Activated naive CD8-positive, alpha-beta T cell treated with anti-CD3 and anti-CD28 coated beads, Interleukin-2, amount 10 ng/mL, durations not matched to agents 7 days and 5 days (primary cell): ENCODE data around the gene TEAD3. TPM values are rescaled to one million over a fixed set of nuclear protein-coding genes. Genes with fewer than 3 reads are reported as not detected.
A peak's percentile ranks its signal among the peaks of the same experiment; 100 is the strongest.
"Not testable (repeated sequence)": the region's sequence is repeated elsewhere in the genome, so short reads cannot be mapped to it uniquely, and the experiment has no call there.

Experiments used
- ATAC-seq: fragments of 150-1000 bp; cut with Tn5 transposase; one replicate; pipeline ENCODE4 v1.10.0; 2021; ENCODE audit warnings: low read depth, moderate library complexity
- POLR2A ChIA-PET: fragments of 350-600 bp; sonication (Branson Sonifier 250); formaldehyde crosslinking; loops from one replicate; lab custom pipeline; 2021; ENCODE audit warnings: antibody characterized with exemption; lab: Charles Lee
- DNase-seq: peaks from one replicate; pipeline ENCODE4 v3.0.0; 2021
- H3K27ac Mint-ChIP-seq: one replicate; pipeline ENCODE4 v1.8.0; 2022; ENCODE audit warnings: mild to moderate bottlenecking, mixed read lengths
- H3K27me3 Mint-ChIP-seq: one replicate; pipeline ENCODE4 v1.8.0; 2022; ENCODE audit warnings: mild to moderate bottlenecking, moderate library complexity, mixed read lengths
- H3K36me3 Mint-ChIP-seq: one replicate; pipeline ENCODE4 v1.8.0; 2021; ENCODE audit warnings: mild to moderate bottlenecking, mixed read lengths
- H3K4me1 Mint-ChIP-seq: one replicate; pipeline ENCODE4 v1.8.0; 2021; ENCODE audit warnings: mixed read lengths
- H3K4me3 Mint-ChIP-seq: one replicate; pipeline ENCODE4 v1.8.0; 2022; ENCODE audit warnings: mild to moderate bottlenecking, moderate library complexity, mixed read lengths
- H3K9me3 Mint-ChIP-seq: one replicate; pipeline ENCODE4 v1.8.0; 2021; ENCODE audit warnings: mixed read lengths
- total RNA-seq, 2 experiments: library from RNA; stranded (reverse); gene quantifications; one replicate each; pipeline ENCODE4 v1.2.3, GENCODE V29; 2021

TEAD3 gene
- total RNA-seq, 2 experiments from 2014 or later: 0.19 to 0.43 TPM

DNA sequence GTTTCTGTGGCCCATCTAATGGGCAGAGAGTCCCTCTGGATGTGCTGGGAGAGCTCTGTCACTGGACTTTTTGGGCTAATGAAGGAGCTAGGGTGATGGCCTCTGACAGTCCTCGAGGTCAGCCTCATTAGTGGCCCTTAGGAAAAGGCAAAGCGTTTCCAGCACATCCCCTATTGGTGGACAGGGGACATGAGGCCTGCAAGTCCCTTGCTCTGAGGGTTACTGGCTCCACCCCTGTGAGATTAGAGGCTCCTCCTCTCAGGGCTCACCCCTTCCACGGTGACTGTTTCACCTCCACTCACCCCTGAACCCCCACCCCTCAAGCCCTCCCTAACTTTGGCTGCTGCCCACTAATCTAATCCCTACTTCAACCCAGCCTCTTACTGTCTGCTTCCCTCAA is 57.6 kb downstream of the TEAD3 start:
- DNase-seq (no peak), ATAC-seq (no peak)
- Mint-ChIP-seq H3K9me3 (no peaks in the 10 kb centered on the region), H3K27me3 (no peaks in the 10 kb centered on the region), H3K4me1 (peaks cover under 1% of the 10 kb centered on the region), H3K4me3 (no peak overlapping the region), H3K27ac (peak overlapping the region; percentile 21), H3K36me3 (no peaks in the 10 kb centered on the region)
- POLR2A ChIA-PET: no interaction called here

DNA sequence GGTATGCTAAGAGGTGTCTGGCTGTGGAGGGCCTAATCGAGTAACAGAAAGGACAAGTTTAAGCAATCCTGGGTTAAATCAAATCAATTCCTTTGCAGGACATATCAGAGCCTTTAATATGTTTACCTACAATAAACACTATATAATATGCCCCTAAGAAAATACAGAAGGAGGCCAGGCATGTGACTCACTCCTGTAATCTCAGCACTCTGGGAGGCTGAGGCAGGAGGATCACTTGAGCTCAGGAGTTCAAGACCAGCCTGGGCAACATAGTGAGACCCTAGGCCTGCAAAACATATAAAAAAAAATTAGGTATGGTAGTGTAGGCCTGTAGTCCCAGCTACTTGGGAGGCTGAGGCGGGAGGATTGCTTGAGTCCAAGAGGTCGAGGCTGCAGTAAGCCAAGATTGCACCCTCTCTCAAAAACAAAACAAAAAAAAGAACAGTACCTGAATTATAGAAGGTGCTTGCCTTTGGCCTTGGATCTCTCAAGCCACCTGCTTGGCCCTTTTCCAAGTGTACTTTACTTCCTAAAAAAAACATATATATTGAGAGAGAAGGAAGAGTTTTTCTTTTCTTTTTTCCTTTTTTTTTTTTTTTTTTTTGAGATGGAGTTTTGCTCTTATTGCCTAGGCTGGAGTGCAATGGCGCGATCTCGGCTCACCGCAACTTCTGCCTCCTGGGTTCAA is 58.4 kb downstream of the TEAD3 start:
- DNase-seq, H3K9me3 Mint-ChIP-seq, H3K4me1 Mint-ChIP-seq, H3K4me3 Mint-ChIP-seq, ATAC-seq, H3K36me3 Mint-ChIP-seq, POLR2A ChIA-PET, H3K27me3 Mint-ChIP-seq, H3K27ac Mint-ChIP-seq: not testable (repeated sequence)

DNA sequence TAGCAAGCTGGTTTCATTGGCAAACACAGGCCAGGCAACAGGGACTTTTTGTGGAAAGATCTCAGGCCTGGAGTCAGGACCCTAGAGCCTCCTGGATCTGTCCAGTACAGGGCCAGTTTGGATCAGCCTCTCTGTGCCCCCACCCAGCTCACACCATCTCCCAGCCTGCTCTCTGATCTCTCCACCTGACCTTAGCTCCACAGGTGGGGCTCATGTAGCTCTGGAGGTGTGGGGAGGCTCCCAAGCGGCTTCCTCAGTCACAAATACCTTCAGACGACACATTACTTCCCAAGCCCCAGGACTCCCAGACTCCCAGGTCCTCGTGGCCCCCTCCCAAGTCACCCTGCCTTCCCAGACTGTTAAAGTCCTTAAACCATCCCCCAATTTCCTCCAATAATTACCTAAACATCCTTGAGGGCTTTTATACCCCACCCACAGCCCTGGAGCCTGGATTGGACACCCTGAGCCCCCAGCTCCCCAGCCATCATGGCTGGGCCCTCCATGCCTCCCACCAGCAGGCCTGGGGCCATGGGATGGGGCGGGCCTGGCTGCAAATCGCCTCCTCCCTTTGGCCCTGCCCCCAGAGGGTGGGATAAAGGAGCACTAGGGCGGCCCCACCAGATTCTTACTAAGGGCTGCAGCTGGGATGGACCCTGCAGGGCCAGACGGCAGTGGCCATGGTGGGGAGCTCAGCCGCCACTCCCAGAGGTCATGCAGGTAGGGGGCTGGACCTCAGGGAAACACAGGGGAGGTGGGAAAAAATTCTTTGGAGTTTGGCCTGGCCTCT is 60.6 kb downstream of the TEAD3 start:
- ATAC-seq: no peak
- no peaks in the 10 kb centered on the region for H3K36me3 Mint-ChIP-seq
- no peak for DNase-seq
- no peak overlapping the region for H3K27ac Mint-ChIP-seq
- H3K27me3 Mint-ChIP-seq: no peaks in the 10 kb centered on the region
- H3K9me3 Mint-ChIP-seq: no peaks in the 10 kb centered on the region
- no peak overlapping the region for H3K4me3 Mint-ChIP-seq
- POLR2A ChIA-PET: interaction anchor here (1.2 to 1.6 kb wide), 2 partner anchors 15 to 17 kb away, joined by 4 to 5 read pairs; no protein-coding TSS in a partner anchor
- H3K4me1 Mint-ChIP-seq: no peaks in the 10 kb centered on the region

DNA sequence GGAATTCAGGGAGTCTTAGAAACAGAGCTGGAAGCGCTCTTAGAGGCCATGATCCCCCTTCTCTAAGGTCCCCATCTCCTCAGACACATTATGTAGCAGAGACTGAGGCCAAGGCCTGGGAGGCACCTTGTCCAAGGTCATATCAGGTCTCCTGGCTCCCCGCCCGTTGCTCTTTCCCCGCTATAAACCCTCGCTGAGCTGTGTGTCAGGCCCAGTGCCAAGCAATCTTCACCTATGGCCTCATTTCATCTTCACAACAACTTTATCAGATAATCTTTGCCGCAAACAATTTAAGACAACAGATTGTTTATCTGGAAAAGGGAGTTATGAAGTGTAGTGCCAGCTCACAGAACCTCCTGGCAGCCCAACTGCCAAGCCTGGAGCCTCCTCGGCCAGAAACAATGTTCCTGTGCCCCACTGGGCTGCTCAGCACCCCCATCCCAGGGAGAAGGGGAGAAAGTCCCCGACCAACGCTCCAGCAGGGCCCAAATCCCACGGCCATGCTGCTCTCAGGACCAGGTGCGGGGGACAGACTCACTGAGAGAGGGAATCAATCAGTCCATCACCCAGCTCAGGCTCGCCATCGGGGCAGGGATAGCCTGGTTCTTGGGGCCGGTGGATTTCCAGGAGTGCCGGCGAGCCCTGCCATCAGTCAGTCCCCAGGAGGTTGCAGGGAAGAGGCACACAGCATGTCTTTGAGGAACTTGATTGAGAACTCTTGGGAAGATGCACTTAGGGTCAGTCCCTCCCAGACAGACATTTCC is 61.6 kb downstream of the TEAD3 start:
- H3K4me1 Mint-ChIP-seq: no peaks in the 10 kb centered on the region
- peaks cover under 1% of the 10 kb centered on the region for H3K36me3 Mint-ChIP-seq
- H3K9me3 Mint-ChIP-seq: no peaks in the 10 kb centered on the region
- ATAC-seq (no peak), DNase-seq (no peak)
- H3K4me3 Mint-ChIP-seq: no peak overlapping the region
- H3K27ac Mint-ChIP-seq: no peak overlapping the region
- no peaks in the 10 kb centered on the region for H3K27me3 Mint-ChIP-seq
- POLR2A ChIA-PET: interaction anchor here (1.2 kb wide), 1 partner anchor 14 kb away, joined by 5 read pairs; no protein-coding TSS in a partner anchor

DNA sequence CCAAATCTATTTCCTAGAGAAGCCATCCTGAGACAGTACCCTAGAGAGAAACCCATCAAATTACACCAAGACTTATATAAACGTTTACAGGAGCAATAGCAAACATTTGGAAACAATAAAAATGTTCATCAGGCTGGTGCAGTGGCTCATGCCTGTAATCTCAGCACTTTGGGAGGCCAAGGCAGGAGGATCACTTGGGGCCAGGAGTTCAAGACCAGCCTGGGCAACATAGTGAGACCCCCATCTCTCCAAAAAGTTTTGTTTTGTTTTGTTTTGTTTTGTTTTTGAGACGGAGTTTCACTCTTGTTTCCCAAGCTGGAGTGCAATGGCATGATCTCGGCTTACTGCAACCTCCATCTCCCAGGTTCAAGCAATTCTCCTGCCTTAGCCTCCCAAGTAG is 64.2 kb downstream of the TEAD3 start:
- peaks cover 21% of the 10 kb centered on the region for H3K36me3 Mint-ChIP-seq
- POLR2A ChIA-PET, H3K4me3 Mint-ChIP-seq, H3K9me3 Mint-ChIP-seq, ATAC-seq, DNase-seq, H3K4me1 Mint-ChIP-seq, H3K27ac Mint-ChIP-seq, H3K27me3 Mint-ChIP-seq: not testable (repeated sequence)

DNA sequence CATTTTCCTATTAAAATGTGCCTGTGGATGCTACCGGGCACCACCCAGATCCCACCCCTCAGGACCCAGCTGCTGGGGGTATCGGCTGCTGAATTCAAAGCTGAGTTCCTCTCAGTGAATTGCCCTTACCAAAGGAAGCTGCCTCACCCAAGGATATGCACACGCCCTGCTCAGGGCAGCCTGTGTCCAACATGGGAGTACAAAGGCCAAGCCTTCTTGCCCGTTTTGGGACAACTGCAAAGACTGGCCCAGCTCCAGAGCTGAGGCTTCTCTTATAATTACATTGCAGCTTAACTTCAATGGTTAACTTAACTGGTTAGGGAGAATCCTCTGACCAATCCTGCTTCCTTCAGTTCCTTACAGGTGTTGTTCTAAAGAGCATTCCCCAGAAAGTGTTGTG is 64.6 kb downstream of the TEAD3 start:
- H3K36me3 Mint-ChIP-seq: peaks cover 23% of the 10 kb centered on the region
- H3K4me1 Mint-ChIP-seq: no peaks in the 10 kb centered on the region
- H3K27ac Mint-ChIP-seq: no peak overlapping the region
- no peak for DNase-seq
- no peak overlapping the region for H3K4me3 Mint-ChIP-seq
- ATAC-seq: no peak
- POLR2A ChIA-PET: interaction anchor here (0.6 kb wide), 1 partner anchor 357 kb away, joined by 4 read pairs; no protein-coding TSS in a partner anchor
- peaks cover 8% of the 10 kb centered on the region for H3K9me3 Mint-ChIP-seq
- H3K27me3 Mint-ChIP-seq: no peaks in the 10 kb centered on the region

DNA sequence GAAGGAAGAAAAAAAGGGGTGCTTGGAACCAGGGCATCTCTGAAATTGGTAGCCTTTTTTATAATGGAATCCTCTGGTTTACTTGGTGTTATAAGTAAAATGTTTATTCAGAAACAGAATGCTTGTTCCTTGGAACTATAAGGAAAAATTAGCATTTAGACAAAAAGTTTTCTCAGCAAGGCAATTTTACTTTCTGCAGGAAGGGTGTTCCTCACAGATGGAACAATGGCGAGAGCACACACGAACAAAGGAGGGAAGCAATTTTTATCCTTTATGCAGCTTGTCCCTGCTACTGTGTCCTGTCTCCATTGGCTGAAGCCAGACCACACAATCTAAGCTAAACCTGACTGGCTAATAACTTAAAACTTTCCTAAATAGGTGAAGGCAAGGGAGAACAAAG is 67.4 kb downstream of the TEAD3 start:
- H3K27me3 Mint-ChIP-seq: no peaks in the 10 kb centered on the region

DNA sequence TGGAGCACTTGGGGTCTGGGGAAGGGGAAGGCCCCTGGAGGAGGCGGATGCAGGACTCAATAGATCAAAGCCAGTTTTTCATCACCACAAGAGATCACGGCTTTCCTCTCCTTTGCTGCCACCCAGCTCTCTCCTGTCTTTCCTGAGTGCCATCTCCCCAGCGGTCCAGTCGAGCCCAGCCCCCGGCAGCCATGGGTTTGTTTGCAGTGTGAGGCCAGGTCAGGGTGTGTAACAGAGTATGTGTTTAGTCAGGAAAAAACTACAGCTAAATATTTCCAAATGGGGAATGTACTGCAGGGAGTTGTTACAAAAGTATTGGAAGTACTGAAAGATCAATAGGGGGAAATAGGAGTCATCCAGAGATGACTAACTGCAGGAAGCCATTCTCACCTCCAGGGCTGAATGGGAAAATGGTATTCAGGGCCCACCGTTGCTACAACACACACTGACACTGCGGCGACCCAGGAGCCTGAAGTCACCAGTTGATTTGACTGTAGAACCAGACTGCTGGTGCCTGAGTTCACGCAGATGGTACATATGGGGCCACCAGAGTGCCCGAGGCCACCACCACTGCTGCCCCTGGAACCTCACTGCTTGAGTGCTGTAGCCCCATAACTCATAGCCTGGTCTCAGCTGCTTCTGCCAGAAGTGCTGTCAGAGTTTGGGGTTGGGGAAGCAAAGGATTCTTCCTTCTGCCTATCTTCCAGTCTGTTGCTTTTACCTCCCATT is 68.3 kb downstream of the TEAD3 start:
- POLR2A ChIA-PET: no interaction called here
- H3K4me3 Mint-ChIP-seq: no peak overlapping the region
- no peak for ATAC-seq
- no peak overlapping the region for H3K27ac Mint-ChIP-seq
- peaks cover 37% of the 10 kb centered on the region for H3K36me3 Mint-ChIP-seq
- peaks cover 5% of the 10 kb centered on the region for H3K4me1 Mint-ChIP-seq
- peaks cover 8% of the 10 kb centered on the region for H3K9me3 Mint-ChIP-seq
- no peaks in the 10 kb centered on the region for H3K27me3 Mint-ChIP-seq
- DNase-seq: no peak

More for the DNA sequence above, 67.4 kb downstream of the TEAD3 start:
- POLR2A ChIA-PET: no interaction called here
- Mint-ChIP-seq H3K9me3 (peaks cover 8% of the 10 kb centered on the region), H3K4me3 (no peak overlapping the region), H3K36me3 (peaks cover 37% of the 10 kb centered on the region), H3K27ac (no peak overlapping the region), H3K4me1 (peaks cover 5% of the 10 kb centered on the region)
- DNase-seq (no peak), ATAC-seq (no peak)

DNA sequence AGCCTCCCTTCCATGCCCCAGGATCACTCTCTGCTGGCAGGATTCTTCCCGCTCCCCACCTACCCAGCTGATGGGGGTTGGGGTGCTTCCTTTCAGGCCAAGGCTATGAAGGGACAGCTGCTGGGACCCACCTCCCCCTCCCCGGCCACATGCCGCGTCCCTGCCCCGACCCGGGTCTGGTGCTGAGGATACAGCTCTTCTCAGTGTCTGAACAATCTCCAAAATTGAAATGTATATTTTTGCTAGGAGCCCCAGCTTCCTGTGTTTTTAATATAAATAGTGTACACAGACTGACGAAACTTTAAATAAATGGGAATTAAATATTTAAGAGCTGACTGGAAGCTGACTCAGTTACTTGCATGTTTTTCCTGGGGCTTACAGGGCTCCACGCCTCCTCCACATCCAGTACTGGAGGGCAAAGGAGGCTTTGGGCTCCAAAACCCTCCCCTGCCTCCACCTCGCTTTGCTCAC is 69.0 kb downstream of the TEAD3 start:
- POLR2A ChIA-PET: no interaction called here
- H3K4me3 Mint-ChIP-seq: no peak overlapping the region
- peaks cover 8% of the 10 kb centered on the region for H3K9me3 Mint-ChIP-seq
- DNase-seq: no peak
- ATAC-seq: no peak
- H3K27ac Mint-ChIP-seq: no peak overlapping the region
- H3K27me3 Mint-ChIP-seq: no peaks in the 10 kb centered on the region
- H3K4me1 Mint-ChIP-seq: peaks cover 5% of the 10 kb centered on the region
- peaks cover 37% of the 10 kb centered on the region for H3K36me3 Mint-ChIP-seq

DNA sequence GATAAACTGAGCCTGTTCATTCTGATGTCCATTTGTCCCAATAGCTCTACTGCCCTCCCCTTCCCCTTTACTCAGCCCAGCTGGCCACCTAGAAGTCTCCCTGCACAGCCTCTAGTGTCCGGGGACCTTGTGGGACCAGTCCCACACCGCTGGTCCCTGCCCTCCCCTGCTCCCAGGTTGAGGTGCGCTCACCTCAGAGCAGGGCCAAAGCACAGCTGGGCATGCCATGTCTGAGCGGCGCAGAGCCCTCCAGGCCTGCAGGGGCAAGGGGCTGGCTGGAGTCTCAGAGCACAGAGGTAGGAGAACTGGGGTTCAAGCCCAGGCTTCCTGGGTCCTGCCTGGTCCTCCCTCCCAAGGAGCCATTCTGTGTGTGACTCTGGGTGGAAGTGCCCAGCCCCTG is 69.4 kb downstream of the TEAD3 start:
- H3K4me3 Mint-ChIP-seq: no peak overlapping the region
- no peak for ATAC-seq
- peaks cover 8% of the 10 kb centered on the region for H3K9me3 Mint-ChIP-seq
- H3K4me1 Mint-ChIP-seq: peaks cover 5% of the 10 kb centered on the region
- H3K27ac Mint-ChIP-seq: no peak overlapping the region
- DNase-seq: no peak
- POLR2A ChIA-PET: no interaction called here
- H3K27me3 Mint-ChIP-seq: no peaks in the 10 kb centered on the region
- peaks cover 37% of the 10 kb centered on the region for H3K36me3 Mint-ChIP-seq

DNA sequence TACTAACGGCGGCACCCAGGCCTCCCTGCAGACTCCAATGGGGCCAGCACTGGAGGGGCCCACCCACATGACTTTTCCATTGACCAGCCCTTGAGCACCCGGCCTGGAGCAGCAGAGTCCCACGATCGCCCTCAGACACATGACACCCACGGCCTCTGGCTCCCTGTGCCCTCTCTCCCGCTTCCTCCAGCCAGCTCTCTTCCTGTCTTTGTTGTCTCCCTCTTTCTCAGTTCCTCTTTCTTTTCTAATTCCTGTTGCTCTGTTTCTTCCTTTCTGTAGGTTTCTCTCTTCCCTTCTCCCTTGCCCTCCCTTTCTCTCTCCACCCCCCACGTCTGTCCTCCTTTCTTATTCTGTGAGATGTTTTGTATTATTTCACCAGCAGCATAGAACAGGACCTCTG is 70.8 kb downstream of the TEAD3 start:
- Mint-ChIP-seq H3K27ac (peak overlapping the region; percentile 48), H3K27me3 (no peaks in the 10 kb centered on the region), H3K36me3 (peaks cover 39% of the 10 kb centered on the region), H3K4me1 (peaks cover 5% of the 10 kb centered on the region), H3K4me3 (no peak overlapping the region), H3K9me3 (peaks cover 8% of the 10 kb centered on the region)
- DNase-seq (no peak), ATAC-seq (no peak)
- POLR2A ChIA-PET: no interaction called here

DNA sequence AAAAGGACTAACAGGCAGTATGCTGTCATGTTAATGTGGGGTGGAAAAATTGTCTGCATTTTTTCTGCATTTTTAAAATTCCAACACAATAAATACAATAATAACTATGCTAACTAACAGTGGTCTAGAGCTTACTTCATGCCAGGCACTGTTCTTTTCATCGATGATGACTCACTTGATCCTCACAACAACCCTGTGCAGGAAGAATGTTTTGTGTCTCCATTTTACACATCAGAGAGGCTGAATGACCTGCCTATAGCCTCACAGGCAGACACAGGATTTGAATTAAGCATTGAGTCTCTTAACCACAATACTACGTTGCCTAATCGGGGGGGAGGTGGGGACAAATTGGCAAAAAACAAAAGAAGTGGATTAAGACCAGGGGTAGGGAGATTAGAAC is 71.6 kb downstream of the TEAD3 start:
- H3K27ac Mint-ChIP-seq: no peak overlapping the region
- DNase-seq (no peak), ATAC-seq (no peak)
- H3K27me3 Mint-ChIP-seq: no peaks in the 10 kb centered on the region
- H3K9me3 Mint-ChIP-seq: peaks cover 8% of the 10 kb centered on the region
- POLR2A ChIA-PET: no interaction called here
- peaks cover 42% of the 10 kb centered on the region for H3K36me3 Mint-ChIP-seq
- H3K4me3 Mint-ChIP-seq: no peak overlapping the region
- peaks cover 5% of the 10 kb centered on the region for H3K4me1 Mint-ChIP-seq
